Cardiac fibroblast (primary cell): ENCODE data around the gene ATRNL1.
"Not testable (repeated sequence)": the region's sequence is repeated elsewhere in the genome, so short reads cannot be mapped to it uniquely, and the experiment has no call there.

ENCODE experiments used
- DNase-seq, 2 donors: peaks; one replicate each; pipeline versions ENCODE4 v3.0.0 to v3.0.0-alpha.2; 2010; ENCODE audit warnings: low read depth in 2 of 2
- H3K4me3 ChIP-seq, 2 donors: replicated peaks in 1 of 2; 1 replicate in 1 of 2; 2 replicates in 1 of 2; pipeline ENCODE4 v1.5.1; 2011; ENCODE audit warnings: low read depth in 2 of 2, low read length in 2 of 2, mild to moderate bottlenecking in 2 of 2, moderate library complexity in 1 of 2
- TF ChIP-seq, protein P1 (sequence below): IDR thresholded peaks from one replicate; pipeline ENCODE4 v1.5.1; 2011; ENCODE audit warnings: low read depth, mild to moderate bottlenecking, low read length, inconsistent platforms

The ATRNL1 gene

DNA sequence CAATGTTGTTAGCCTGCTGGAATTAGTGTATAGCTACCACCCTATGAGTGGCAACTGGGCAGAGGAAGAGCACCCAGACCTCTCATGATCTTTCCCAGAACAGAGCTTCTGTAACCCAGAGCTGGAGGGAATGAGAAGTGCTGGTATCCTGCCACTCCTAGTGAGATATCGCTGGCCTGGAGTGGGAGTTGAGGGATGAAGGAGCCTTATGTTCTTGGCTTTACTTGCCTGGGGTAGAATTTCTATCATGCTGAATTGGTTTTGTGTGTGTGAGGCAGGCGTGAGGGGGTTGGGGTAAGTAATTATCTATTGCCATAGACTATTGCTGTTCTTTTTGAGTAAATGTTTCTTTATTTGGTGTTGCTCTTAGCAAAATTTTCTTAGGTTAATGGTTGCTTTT lies 146.6 kb downstream of the ATRNL1 start:
- no peak overlapping the region for H3K4me3 ChIP-seq
- DNase-seq: no peak
- TF ChIP-seq, protein P1, sequence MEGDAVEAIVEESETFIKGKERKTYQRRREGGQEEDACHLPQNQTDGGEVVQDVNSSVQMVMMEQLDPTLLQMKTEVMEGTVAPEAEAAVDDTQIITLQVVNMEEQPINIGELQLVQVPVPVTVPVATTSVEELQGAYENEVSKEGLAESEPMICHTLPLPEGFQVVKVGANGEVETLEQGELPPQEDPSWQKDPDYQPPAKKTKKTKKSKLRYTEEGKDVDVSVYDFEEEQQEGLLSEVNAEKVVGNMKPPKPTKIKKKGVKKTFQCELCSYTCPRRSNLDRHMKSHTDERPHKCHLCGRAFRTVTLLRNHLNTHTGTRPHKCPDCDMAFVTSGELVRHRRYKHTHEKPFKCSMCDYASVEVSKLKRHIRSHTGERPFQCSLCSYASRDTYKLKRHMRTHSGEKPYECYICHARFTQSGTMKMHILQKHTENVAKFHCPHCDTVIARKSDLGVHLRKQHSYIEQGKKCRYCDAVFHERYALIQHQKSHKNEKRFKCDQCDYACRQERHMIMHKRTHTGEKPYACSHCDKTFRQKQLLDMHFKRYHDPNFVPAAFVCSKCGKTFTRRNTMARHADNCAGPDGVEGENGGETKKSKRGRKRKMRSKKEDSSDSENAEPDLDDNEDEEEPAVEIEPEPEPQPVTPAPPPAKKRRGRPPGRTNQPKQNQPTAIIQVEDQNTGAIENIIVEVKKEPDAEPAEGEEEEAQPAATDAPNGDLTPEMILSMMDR: no peak

DNA sequence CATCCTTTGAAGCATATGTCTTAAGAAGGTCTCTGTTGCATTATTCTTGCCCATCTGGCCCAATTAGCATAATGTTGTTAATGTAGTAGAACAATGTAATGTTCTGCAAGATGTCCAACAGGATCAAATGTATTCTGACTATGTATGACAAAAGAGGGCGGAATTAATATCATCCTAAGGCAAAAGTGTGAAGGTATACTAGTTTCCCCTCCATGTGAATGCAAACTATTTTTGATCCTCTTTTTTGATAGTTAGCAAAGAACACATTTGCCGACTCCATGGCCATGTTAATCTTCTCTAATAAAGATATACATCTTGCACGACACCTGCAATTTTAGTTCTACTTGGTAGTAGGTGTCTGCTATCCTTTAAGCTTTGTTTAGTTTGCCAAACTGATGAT lies 157.6 kb downstream of the ATRNL1 start:
- no peak overlapping the region for H3K4me3 ChIP-seq
- TF ChIP-seq, protein P1: no peak
- no peak for DNase-seq

DNA sequence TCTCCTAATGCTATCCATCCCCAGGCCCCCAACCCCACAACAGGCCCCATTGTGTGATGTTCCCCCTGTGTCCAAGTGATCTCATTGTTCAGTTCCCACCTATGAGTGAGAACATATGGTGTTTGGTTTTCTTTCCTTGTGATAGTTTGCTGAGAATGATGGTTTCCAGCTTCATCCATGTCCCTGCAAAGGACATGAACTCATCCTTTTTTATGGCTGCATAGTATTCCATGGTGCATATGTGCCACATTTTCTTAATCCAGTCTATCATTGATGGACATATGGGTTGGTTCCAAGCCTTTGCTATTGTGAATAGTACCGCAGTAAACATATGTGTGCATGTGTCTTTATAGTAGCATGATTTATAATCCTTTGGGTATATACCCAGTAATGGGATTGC lies 160.6 kb downstream of the ATRNL1 start:
- not testable (repeated sequence) for H3K4me3 ChIP-seq, DNase-seq

DNA sequence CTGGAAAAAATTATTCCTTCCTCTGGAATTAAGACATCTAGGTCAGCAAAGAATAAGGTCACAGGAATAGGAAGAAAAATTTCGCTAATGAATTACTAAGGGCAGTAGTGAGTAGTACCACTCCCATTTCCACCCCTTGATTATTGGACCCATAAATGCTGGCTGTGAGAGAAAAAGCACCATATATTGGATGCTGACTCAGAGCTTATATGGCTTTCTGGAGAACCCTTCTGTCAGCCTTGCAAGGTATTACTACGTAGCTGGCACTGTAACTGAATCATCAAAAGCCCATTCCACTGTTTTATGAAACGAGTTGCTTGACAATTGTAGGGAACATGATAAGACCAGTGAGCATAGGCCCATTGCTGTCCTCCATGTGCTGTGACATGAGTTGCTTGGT lies 179.3 kb downstream of the ATRNL1 start:
- no peak for DNase-seq
- TF ChIP-seq, protein P1: no peak
- H3K4me3 ChIP-seq: no peak overlapping the region

DNA sequence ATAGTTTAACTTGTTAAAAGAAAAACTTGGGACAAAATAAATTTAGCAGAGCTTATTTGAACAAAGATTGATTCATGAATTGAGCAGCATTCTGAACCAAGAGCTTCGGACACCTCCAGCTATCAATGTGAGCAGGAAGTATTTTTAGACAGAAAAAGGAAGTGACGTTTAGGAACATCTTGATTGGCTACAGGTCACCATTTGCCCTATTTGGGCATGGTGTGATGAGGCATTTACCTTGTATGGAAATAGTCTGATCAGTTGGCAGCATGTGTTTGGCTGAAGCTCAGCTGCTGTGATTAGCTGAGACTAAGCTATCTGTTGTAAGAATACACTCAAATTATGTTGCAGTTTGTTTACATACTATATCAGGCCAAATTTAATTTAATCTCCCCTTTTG lies 185.1 kb downstream of the ATRNL1 start:
- no peak overlapping the region for H3K4me3 ChIP-seq
- DNase-seq: no peak
- TF ChIP-seq, protein P1: no peak

DNA sequence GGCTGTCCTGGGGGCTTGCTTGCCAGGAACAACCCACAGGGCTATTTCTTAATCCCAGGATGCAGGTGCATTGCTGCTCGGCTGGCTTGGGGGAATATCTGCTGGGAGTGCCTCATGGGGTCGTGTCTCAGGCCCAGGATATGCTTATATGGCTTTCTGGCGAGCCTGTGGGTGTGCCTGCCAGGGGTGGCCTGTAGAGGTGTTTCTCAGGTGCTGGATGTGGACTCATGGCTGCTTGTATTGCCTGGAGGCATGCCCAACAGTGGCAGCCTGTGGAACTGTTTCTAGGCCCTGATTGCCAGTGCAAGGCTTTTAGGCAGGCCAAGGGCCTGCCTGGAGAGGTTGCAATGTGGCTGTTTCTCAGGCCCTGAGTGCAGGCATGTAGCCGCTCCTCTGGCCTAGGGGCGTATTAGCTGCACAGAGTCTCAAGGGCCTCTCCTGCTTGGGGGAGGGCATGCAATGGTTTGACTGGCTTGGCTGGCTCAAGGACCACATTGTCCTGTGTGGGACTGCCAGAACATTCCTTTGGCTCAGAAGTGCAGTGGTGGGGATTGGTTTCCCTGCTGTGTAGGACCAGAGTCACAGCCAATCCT lies 202.1 kb downstream of the ATRNL1 start:
- no peak overlapping the region for H3K4me3 ChIP-seq
- TF ChIP-seq, protein P1: no peak

DNA sequence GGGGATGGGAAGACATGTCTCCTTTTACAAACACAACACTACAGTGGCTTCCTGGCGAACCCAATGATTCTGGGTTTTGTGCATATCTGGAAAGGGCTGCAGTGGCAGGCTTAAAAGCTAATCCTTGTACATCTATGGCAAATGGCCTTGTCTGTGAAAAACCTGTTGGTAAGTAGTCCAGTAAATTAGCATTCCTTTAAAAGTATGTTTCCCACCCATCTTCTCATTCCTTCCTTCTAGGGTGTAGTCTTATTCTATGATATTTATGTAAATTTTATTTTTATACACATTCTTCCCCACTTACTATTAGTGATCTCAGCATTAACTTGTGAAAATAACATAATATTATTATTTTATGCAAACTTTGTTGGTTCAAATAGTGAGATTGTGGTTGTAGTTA lies 206.9 kb downstream of the ATRNL1 start:
- H3K4me3 ChIP-seq: no peak overlapping the region
- TF ChIP-seq, protein P1: no peak
- DNase-seq: no peak

More for the DNA sequence above, 202.1 kb downstream of the ATRNL1 start:
- DNase-seq: no peak

DNA sequence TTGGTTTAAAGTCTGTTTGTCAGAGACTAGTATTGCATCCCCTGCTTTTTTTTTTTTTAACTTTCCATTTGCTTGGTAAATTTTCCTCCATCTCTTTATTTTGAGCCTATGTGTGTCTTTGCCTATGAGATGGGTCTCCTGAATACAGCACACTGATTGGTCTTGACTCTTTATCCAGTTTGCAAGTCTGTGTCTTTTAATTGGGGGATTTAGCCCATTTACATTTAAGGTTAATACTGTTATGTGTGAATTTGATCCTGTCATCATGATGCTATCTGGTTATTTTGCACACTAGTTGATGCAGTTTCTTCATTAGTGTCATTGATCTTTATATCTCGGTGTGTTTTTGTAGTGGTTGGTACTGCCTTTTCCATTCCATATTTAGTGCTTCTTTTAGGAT lies 226.5 kb downstream of the ATRNL1 start:
- not testable (repeated sequence) for DNase-seq

More for the DNA sequence above, 226.5 kb downstream of the ATRNL1 start:
- not testable (repeated sequence) for H3K4me3 ChIP-seq
